Activated CD4-positive, alpha-beta T cell treated with anti-CD3 and anti-CD28 coated beads, Interleukin-2, amount 50 U/mL, for 16 hours (primary cell): ENCODE data around the gene SEPHS1.
A peak's percentile ranks its signal among the peaks of the same experiment; 100 is the strongest.
"Not testable (repeated sequence)": the region's sequence is repeated elsewhere in the genome, so short reads cannot be mapped to it uniquely, and the experiment has no call there.

ENCODE experiments used
- DNase-seq: peaks from one replicate; pipeline ENCODE4 v3.0.0-alpha.2; 2020

The SEPHS1 gene

DNA sequence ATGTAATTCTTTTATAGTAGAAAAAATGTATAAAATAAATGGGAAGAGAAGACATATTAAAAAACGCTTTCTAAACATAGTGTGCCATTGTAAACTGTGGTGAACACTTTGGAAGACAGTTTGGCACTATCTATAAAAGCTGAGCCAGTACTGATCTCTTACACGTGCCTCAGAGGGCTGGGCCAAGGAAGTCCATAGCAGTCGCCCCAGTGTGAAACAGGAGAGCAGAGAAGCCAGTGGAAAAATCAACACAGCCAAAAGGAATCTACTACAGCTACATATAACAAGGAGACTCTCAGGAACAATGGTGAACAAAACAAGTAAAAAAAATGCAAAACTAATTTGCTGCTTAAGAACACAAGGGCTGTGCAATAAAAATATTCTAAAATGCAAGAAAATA, 20.6 kb downstream of the SEPHS1 start:
- no peak for DNase-seq

DNA sequence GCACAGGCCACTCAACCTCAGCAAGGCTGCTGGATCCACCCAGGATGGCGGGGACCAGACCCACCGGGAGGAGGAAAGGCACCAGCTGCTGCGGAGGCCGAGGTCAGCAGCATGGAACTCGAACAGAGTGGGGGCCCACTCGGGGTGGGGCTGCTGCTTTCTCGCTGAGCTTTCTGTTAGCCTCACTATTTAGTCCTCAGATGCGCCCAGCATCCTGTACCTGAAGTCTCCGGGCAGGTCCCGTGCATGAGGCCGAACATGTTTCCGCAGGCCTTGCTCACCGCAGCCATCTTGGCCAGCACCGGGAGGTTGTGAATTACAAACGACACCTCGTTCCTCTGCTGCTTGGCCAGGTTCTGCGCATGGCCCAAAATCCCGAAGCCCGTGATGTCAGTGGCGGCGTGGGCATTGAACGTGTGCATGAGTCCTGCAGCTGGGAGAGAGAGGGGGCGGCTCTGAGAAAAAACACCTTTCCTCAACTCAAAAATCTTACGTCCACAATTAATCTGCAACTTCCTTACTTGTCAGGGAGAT, 25.4 kb downstream of the SEPHS1 start:
- no peak for DNase-seq

- no peak for DNase-seq
These were observed 26.5 kb downstream of the SEPHS1 start for GRCh38 chr10:13321576-13321975.

GRCh38 chr10:13319166-13319565, 28.9 kb downstream of the SEPHS1 start:
- DNase-seq, result no peak

DNA sequence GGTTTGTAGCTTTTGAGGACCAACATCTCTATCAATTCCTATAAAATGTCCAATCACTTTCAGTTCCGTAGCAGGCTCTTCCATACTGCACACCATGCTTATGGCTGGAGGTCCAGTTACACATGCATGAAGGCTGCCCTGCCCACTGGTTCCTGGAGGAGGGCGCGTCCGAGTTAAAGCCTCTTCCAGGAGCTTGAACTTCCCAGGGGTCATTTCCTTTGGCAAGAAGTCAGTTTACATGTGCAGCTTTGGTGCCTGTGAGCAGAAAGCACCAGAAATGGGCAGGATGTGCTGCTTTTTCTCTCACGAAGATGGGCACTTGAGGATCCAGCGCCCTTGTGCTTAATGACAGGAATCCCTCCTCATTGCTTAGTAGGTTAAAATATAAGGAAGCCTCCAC, 30.6 kb downstream of the SEPHS1 start:
- DNase-seq, result no peak

DNA sequence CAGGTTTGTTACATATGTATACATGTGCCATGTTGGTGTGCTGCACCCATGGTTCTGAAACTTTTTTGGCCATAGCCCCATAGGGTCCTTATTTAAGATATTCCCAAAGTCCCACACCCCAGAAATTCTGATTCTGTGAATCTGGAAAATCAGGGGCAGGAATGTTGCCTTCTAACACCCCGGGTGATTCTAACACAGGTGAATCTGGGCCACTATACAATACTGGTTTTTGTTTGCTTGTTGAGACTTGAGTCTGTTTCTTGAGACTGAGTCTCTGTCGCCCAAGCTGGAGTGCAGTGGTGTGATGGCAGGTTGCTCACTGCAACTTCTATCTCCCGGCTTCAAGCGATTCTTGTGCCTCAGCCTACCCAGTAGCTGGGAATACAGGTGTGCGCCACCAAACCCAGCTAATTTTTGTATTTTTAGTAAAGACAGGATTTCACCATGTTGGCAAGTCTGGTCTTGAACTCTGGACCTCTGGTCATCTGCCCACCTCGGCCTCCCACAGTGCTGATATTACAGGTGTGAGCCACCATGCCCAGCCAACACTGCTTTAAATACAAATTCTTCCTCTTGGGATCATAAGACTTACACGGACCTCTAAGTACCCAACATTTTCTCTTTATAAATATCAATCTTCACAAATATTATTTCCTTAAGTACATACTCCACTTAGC, 31.3 kb downstream of the SEPHS1 start:
- no peak for DNase-seq

DNA sequence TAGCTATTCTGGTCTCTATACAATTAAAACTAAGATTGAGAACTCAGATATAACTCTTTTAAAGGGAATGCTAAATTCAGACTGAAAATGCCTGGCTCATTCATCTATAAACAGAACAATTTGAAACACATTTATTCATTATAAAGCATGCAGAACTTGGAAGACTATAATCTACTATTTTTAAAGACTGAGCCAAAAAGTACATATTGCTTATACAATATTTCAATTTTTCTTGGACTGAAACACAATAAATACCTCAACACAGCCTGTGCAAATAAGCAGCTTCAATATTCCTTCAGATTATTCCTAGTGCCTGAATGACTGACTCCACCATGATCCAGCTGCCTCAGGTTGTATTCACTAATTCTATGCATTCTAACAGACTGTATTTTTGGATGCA, 32.7 kb downstream of the SEPHS1 start:
- no peak for DNase-seq

DNA sequence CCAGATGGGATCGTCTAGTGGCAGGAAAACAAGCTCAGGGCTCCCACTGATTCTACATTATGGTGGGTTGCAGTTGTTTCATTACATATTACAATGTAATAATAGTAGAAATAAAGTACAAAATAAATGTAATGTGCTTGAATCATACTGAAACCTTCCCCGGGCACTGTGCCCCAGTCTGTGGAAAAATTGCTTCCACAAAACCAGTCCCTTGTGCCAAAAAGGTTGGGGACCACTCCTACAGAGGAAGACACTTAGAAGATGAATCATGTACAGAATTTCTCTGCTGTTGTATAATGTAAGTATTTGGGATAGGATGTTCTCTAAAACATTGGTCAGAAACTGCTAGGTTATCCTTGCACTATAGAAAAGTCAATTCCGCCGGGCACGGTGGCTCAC, 36.9 kb downstream of the SEPHS1 start:
- no peak for DNase-seq

DNA sequence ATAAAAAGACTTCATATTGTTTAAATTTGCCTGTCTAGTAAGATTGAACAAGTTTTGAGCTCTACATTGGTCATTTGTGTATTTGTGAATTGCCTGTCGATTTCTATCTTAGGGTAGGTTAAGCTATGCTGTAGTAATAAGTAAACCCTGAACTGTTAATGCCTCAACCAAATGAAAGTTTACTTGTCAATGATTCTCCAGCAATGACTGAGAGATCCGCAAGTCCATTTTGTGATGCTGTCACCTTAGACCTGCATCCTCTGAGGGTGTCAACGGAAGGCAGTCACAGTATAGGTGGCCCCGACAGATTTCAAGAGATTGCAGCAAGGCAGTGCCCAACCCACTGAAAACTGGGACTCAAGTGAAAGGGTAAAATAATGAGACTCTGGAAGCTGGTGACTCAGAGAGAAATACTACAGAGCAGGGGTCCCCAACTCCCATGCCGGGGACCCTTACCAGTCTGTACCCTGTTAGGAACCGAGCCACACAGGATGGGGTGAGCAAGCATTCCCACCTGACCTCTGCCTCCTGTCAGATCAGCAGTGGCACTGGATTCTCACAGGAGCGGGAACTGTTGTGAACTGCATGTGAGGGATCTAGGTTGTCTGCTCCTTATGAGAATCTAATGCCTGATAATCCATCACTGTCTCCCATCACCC, 37.4 kb downstream of the SEPHS1 start:
- no peak for DNase-seq

GRCh38 chr10:13309792-13310191, 38.3 kb downstream of the SEPHS1 start:
- no peak for DNase-seq

DNA sequence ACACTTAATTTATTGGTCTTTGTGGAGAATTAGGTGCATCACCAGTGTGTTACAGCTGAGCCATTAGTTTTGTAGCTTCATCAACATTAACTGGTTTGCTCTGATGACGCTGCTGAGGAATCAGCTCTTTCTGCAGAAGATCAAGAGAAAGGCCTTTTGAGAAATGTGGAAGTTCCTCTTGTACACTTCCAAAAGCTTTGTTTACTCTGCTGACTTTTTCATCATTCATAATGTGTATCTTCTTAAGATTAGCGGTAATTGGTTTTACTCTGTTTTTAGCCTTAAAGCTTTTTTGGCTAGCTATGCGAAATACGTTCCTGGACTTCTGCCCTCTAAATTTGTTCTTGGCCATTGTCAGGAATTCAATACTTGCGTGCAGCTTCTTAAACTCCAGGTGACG, 40.0 kb downstream of the SEPHS1 start:
- no peak for DNase-seq

DNA sequence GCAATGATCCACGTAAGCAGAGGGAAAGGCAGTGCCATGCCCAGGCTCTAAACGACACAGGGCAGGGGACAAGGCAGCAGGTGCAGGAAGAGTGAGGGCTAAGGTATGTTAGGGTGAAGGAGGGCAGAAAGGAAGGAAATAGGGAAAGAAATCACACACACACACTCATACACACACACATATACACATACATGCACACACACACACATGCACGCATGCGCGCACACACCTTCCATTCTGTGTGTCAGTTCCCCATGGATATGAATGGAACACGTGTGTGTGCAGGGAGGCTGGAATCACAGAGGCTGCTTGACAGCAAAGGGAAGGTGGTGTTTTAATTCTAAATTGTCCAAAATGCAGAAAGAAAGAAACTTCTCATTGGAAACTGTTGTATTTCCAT, 42.0 kb downstream of the SEPHS1 start:
- no peak for DNase-seq

DNA sequence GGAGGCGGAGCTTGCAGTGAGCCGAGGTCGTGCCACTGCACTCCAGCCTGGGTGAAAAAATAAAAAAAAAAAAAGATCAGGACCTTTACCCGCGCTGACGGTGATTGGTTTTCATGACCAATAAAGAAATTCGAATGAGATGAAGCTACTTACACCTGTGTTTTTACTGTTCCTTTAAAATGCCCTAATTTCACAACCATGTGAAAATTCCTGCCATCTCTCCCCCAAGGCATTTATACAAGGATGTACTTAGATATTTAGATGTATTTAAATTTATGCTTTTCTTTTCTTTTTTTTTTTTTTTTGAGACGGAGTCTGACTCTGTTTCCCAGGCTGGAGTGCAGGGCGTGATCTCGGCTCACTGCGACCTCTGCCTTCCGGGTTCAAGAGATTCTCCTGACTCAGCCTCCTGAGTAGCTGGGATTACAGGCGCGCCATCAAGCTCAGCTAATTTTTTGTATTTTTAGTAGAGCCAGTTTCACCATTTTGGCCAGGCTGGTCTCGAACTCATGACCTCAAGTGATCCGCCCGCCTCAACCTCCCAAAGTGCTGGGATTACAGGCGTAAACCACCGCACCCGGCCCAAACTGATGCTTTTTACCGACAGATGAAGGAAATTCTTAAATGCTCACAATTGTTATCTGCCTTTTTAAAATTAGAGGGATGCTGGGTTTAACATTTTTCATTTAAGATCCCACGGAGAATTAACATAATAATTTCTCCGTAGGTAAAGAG, 45.1 kb downstream of the SEPHS1 start:
- no peak for DNase-seq

- peak; percentile 80 for DNase-seq
These were observed 48.4 kb downstream of the SEPHS1 start, which contains the start of gene PHYH for GRCh38 chr10:13299437-13300287. Gene PHYH, minus strand, starts transcription at chr10:13300064. Its CDS starts 22 bp downstream, at chr10:13300042.

DNA sequence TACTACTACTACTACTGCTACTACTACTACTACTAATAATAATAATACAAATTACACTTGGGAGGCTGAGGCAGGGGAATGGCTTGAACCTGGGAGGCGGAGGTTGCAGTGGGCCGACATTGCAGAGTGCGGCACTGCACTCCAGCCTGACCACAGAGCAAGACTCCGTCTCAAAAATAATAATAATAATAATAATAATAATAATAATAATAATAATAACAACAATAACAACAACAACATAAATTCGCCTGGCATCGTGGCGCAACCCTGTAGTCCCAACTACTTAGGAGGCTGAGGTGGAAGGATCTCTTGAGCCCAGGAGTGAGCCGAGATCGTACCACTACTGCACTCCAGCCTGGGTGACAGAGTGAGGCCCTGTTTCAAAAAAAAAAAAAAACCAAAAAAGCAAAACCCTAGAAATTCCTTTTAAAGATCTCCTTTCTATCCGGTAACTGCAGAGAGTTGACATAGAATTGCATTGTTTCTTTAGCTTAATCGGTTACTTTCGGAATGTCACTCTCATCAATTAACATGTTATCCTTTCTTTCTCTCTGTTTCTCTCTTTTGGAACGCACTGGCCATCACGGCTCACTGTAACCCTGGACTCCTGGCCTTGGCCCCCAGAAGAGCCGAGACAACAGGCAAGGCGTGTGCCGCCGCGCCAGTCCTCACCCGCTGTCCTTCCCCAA, 49.2 kb downstream of the SEPHS1 start:
- DNase-seq, result no peak

DNA sequence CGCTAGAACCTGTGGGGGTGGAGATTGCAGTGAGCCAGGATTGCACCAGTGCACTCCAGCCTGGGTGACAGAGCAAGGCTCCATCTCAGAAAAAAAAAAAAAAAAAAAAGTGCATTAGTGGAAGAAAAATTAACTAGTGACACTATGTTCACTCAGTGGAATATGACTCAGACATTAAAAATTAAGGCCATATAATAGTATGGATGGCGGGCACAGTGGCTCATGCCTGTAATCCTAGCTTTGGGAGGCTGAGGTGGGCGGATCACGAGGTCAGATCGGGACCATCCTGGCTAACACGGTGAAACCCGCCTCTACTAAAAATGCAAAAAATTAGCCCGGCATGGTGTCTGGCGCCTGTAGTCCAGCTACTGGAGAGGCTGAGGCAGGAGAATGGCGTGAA, 51.6 kb downstream of the SEPHS1 start:
- DNase-seq, result no peak

DNA sequence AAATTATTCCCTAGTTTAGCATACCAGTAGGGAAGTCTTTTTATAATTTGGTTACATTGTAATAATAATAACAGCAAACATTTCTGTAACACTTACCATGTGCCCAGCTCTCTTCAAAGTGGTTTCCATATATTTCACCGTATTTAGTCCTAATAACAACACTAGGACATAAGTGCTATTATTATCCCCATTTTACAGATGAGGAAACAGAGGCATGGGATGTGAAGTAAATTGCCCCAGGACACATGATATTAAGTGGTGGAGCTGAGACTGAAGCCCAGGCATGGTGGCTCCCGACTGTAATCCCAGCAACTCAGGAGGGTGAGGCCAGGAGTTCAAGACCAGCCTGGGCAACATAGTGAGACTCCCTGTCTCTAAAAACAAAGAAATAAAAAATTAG, 53.3 kb downstream of the SEPHS1 start:
- no peak for DNase-seq

DNA sequence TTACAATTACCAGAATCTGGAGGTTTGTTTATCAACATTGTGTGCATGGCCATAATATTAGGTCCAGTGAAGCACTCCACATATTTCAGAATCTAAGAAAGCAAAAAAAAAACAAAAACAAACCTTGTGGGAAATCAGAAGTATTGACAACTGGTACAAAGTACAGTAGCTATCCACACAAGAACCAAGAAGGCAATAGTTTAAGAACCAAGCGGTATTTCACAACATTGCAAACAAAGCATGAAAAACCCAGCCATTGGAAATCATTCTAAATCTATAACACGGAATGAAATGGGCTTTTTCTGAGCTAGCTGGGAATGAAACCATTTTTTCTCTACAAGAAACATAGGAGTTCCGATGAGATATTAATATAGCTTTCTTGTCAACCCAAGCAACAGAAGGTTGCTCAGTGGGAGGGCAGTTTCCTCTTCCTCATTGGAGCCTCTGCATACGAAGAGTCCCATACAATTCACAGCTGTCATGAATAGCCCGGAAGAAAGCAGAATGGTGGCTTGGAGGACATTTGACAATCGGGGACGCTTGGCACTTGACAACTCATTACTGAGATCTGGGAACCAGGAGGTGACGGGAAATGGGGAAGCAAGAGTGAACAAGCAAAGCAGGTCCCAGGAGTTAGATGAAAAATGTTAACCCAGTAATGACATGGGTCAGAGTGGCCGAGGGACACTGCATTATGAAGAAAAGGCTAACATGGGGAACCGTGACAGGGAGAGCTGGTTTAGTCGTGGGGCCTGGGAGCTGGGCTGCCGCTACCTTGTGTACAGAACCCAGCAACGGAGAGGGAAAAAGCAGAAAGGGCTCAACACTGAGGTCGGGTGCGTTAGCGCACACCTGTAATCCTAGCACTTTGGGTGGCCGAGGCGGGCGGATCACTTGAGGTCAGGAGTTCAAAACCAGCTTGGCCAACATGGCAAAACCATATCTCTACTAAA, 56.0 kb downstream of the SEPHS1 start:
- DNase-seq, result no peak

DNA sequence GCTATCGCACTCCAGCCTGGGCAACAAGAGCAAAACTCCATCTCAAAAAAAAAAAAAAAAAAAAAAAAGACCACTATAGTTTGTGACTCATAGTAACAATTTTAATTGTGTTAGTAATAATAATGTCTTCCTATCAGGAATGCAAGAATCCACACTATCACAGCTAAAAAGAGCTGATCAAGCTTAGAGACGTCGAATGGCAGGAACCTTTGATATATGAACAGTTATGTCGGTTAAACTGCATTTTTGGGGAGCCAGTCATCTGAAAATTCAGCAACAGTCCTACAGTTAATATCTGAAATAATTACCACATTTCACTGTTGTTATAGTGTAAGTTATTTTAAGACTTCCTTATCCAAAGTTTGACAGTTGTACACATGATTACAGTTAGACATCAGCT, 57.0 kb downstream of the SEPHS1 start:
- no peak for DNase-seq

- DNase-seq, result no peak
These were observed 64.0 kb downstream of the SEPHS1 start for GRCh38 chr10:13284050-13284449.

DNA sequence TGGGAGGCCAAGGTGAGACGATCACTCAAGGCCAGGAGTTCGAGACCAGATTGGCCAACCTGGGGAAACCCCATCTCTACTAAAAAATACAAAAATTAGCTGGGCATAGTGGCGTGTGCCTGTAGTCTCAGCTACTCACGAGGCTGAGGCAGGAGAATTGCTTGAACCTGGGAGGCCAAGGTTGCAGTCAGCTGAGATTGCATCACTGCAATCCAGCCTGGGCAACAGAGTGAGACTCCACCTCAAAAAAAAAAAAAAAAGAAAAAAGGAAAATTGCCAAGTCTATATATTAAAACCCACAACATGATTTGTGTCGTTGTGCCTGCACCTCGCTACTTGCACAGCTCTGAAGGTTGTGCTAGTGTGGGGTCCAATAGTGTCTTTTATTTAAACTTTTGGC, 65.7 kb downstream of the SEPHS1 start:
- not testable (repeated sequence) for DNase-seq
